Cardiac septum (tissue), 1 donor: ENCODE measurements around the gene PPP4C. TPM values are rescaled to one million over a fixed set of nuclear protein-coding genes. Genes with fewer than 3 reads are reported as not detected.
"Not testable (repeated sequence)": the region's sequence is repeated elsewhere in the genome, so short reads cannot be mapped to it uniquely, and the experiment has no call there.

Experiments
- DNase-seq: peaks from one replicate; pipeline ENCODE4 v3.0.0-alpha.2; 2020; ENCODE audit warnings: low spot score
- intact Hi-C: fragments of 100-400 bp; cut with DNase I; formaldehyde crosslinking; loops from one replicate; pipeline ENCODE4 v1.14.0; 2022
- total RNA-seq: library from RNA; stranded (reverse); fragmentation: NEBNext Ultra II Directional; extraction: Animal tissue kit (Norgen Biotek cat#: 25700); gene quantifications from one replicate; pipeline ENCODE4 v1.2.1, GENCODE V29; 2021
- donor health status: DM: no; HTN: no; CAD: no.

The PPP4C gene
- total RNA-seq, 1 donor from 2014 or later: 44.1 TPM

GRCh38 chr16:30091474-30092372 lies 15.9 kb downstream of the PPP4C start, which contains the start of gene TBX6:
Gene TBX6 (minus strand): TSS chr16:30091924. CDS start chr16:30091193, 731 bp downstream.
- DNase-seq: peak; percentile 97
- intact Hi-C loops: loop anchor here (10.0 kb wide), 1 partner anchor 323 kb away; no protein-coding TSS in a partner anchor

DNA sequence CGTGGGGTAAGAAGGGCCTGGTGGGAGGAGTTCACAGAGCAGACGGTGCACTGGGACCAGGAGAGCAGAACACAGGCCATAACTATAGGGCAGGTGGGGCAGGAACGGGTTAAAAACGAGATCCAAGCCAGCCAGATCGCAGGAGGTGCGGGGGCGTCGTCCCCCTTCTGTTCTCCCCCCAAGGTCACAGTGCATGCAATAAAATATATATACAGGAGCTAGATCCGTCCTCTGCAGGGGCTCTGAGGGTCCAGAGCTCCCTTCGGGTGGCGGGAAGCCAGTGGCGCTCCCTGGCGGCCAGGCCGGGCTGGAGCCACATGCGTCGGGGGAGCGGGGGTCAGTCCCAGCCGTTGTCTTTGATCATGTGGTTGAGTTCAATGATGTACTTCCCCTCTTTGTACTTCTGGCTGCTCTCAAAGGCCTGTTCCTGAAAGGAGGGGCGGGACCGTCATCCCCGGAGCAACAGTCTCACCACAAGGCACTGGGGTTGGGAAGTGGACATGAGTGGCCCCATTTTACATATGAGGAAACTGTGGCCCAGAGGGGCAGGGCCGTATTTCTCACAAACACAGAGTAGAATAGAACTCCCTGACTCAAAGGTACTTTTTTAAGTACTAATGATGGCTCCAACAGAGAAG lies 16.7 kb downstream of the PPP4C start:
- intact Hi-C loops: loop anchor here (10.0 kb wide), 1 partner anchor 322 kb away; no protein-coding TSS in a partner anchor
- peak; percentile 91 for DNase-seq

GRCh38 chr16:30094541-30095165 lies 18.9 kb downstream of the PPP4C start:
- intact Hi-C loops: loop anchor here (10.0 kb wide), 1 partner anchor 320 kb away; no protein-coding TSS in a partner anchor
- DNase-seq: no peak

- intact Hi-C loops: loop anchor here (2.0 to 10.0 kb wide), 2 partner anchors 27 to 319 kb away; partner anchors contain the start of gene MAPK3
- DNase-seq: no peak
These were observed 19.6 kb downstream of the PPP4C start for GRCh38 chr16:30095166-30096078.

DNA sequence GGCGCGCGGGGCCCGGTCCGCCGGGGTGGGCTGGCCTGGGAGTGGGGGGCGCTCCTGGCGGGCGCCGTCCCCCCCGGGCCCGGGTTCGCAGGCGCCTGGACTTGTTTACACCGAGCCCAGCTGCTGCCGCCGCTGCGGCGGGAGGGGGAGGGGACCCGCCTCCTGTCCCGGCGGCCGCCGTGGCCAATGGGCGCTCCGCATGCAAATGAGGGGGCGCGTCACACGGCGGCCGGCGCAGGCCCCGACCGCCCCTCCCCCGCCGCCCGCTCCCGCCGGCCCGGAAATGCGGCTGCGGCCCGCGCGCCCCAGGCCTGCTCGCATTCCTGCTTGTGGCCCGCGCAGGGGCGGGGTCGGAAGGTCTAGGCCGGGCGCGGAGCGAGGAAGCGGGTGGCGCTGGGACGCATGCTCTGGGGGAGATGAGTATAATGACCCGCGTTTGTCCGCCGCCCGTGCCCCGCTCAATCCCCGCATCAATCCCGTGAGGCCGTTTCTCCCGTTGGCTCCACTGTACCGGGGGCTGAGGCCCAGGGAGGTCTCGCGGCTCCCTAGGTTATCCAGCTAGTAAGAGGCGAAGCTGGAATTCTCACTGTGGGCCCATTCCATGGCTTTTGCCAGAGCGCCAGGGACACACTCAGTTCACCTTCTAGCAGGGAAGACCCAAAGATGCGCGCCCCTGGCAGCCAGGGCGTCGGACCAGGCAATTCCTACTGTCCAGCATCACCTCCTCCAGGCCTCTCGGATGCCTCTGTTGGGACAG lies 20.5 kb downstream of the PPP4C start, which contains the start of gene YPEL3:
TSS of gene YPEL3 (minus strand) at position 109 of the 757 bp plus-strand sequence. CDS start 731 bp downstream, outside the sequence.
- intact Hi-C loops: loop anchor here (2.0 to 10.0 kb wide), 2 partner anchors 27 to 319 kb away; partner anchors contain the start of gene MAPK3
- peak; percentile 97 for DNase-seq

- intact Hi-C loops: loop anchor here (2.0 to 10.0 kb wide), 2 partner anchors 26 to 318 kb away; partner anchors contain the start of gene MAPK3
- no peak for DNase-seq
These were observed 21.2 kb downstream of the PPP4C start for GRCh38 chr16:30096862-30097563.

DNA sequence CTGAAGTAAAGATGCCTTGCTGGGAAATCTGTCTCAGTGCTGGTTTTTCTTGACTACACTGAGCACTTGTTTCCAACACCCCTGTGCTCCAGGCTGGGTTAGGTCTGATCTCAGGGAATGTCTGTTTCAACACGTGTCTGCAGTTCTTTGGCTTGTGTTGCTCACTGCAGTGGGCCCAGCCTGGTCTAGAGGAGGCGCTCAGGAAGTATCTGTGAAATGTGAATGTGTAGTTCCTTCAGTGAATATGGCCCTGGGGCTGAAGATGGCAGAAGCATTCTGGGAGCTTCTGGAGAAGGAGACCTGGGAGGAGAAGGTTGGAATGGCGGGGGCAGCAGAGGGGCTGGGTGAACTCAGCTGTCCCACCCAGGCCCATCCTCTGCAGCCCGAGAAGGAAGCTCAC lies 28.3 kb downstream of the PPP4C start:
- intact Hi-C loops: no loop called here
- no peak for DNase-seq

DNA sequence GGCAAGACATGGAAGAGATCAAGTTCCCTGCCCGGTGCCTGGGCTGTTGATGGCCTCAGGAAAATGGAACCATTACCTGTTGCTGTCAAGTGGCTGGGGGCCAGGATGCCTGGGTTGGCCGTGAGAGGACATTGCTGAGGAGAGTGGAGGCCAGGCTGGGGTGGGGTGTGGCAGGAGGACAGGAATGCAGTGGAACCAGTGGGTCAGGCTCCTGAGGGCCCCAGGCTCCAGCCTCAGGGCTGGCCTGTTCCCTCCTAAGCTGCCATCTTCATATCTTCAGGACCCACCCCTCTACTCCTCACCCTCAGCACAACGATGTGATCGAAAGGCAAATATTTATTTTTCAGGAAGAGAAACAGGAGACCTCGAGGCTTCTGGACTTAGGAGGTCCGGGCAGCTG lies 28.7 kb downstream of the PPP4C start:
- intact Hi-C loops: no loop called here
- no peak for DNase-seq

- intact Hi-C loops: no loop called here
- no peak for DNase-seq
These were observed 32.5 kb downstream of the PPP4C start for GRCh38 chr16:30108059-30108850.

DNA sequence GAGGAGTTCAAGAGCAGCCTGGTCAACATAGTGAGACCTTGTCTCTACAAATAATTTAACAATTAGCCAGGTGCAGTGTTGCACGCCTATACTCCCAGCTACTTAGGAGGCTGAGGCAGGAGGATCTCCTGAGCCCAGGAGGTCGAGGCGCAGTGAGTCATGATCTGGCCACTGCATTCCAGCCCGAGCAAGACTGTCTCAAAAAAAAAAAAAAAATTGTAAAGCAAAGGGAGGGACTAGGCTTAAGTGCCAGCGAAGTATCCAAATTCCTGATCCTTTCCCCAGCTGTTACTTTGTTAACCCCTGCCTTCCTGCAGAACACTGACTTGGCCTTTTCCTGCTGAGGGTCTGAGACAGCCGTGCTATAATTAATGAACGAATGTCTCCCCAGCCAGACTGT lies 34.9 kb downstream of the PPP4C start:
- intact Hi-C loops: no loop called here
- no peak for DNase-seq

DNA sequence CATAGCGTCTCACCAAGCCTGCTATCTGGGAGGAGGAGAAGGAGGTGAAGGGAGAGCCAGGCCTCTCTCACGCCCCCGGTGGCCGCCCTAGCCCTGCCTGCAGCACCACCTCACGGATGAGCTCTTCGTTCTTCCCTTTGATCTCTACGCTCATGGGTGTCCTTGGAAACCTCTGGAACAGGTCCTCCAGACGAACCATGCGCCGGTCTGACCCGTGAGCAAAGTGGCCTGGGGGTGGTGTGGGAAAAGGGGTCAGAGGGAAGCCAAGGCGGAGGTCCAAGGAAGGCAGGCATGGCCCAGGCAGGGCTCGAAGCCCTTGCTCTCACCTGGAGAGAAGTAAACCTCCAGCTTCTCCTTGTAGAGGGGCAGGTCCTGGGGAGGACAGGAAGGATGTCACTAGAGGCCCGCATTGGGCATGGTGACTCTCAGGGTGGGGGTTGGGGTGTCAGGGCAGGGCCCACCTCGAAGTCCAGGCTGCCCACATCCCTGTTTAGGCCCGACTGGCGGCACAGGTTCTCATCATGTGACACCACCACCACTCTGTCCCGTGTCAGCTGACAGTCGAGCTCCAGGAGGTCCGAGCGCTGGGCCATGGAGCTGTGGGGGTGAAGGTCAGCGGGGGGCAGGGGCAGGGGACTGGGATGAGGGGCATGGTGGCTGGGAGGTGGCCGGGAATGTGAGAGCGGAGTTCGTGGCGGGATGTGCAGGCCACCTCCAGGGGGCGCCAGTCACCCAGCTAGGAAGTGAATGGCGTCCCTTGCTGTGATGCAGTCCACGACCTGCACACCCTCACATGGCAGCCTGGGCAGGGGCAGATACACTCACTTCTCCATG lies 36.6 kb downstream of the PPP4C start:
- intact Hi-C loops: no loop called here

GRCh38 chr16:30113031-30113710 lies 37.4 kb downstream of the PPP4C start, which contains the start of gene GDPD3:
Gene GDPD3 (minus strand): TSS chr16:30113537. CDS start chr16:30113478, 59 bp downstream.
- intact Hi-C loops: no loop called here
- DNase-seq: no peak

More for the DNA sequence above, 36.6 kb downstream of the PPP4C start:
- peak; percentile 83 for DNase-seq

DNA sequence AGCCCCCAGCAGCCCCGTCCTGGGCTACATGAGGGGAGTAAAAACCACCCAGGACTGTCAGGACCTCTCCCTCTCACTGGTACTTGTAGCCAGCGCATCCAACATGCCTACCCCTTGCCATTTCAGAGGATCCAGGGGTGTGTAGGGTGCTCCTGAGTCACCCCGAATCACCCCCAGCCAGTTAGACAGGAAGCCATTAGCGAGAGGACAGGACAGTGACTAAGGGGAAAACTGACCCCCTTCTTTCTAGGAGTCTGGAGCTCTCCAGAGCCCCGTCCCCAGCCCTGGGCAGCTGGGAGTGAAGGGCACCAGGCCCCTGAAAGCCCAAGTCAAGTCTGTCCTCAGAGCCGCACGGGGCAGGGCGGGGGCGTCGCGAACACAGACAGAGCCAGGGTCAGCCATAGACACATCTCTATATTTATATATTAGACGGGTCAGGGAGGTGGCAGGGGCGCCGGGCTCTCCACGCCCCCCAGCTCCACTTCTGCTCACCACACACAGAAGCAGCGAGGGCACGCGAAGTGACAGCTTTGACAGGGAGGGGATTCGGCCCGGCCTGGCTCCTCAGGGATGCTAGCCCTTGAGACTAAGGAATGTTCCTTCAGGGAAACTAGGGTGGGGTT lies 38.0 kb downstream of the PPP4C start:
- intact Hi-C loops: no loop called here
- no peak for DNase-seq

DNA sequence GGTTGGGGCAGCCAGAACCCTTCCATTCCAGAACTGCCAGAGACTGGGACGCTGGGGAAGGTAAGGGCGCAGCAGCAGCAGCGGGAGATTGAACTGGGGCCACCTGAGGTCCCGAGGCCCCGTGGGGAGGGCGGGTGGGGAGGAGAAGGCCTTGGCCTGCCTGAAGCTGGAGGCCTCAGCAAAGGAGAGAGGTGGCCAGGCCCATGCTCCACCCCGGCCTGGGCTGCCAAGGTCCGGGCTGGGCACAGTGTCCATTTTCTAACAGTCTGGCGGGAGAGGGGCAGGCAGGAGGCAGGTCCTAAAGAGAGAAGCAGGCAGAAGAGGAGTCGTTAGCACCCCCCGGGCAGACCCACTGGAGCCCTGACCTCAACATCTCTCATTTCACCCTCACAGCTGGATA lies 38.6 kb downstream of the PPP4C start:
- intact Hi-C loops: no loop called here
- DNase-seq: no peak

DNA sequence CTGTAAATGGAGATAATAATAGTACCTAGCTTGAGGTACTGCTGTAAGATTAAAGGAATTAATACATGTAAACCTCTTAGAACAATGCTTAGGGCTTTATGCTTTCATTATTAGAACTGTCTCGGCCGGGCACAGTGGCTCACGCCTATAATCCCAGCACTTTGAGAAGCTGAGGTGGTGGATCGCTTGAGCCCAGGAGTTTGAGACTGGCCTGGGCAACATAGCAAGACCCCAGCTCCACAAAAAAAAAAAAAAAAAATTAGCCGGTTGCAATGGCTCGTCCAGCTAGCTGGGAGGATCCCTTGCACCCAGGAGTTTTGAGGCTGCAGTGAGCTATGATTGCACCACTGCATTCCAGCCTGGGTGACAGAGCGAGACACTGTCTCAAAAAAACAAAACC lies 39.0 kb downstream of the PPP4C start:
- intact Hi-C loops, DNase-seq: not testable (repeated sequence)
